HCT116 (cell line): ENCODE results near the gene NACC1. TPM values are rescaled to one million over a fixed set of nuclear protein-coding genes. Genes with fewer than 3 reads are reported as not detected.
A peak's percentile ranks its signal among the peaks of the same experiment; 100 is the strongest.

Experiments
- ATAC-seq: fragments of 200-7000 bp; cut with Tn5 transposase; 2 replicates; pipeline ENCODE4 v1.9.1; 2020; ENCODE audit warnings: mild to moderate bottlenecking, moderate library complexity
- BruUV-seq: library from RNA; stranded (reverse); fragments of 400-500 nt; replicated peaks from 2 replicates; lab custom pipeline; 2021; lab: Mats Ljungman, UMichigan
- CTCF ChIA-PET: fragments of 300-600 bp; sonication (Branson Sonifier 250); formaldehyde crosslinking; loops from one replicate; lab custom pipeline; 2021; ENCODE audit warnings: antibody characterized with exemption; lab: Charles Lee
- POLR2A ChIA-PET: fragments of 300-600, 350-600 bp; sonication (Branson Sonifier 250); formaldehyde crosslinking; loops from one replicate; lab custom pipeline; 2021; ENCODE audit warnings: antibody characterized with exemption; lab: Charles Lee
- RAD21 ChIA-PET, 2 experiments: fragments of 300-600 bp; sonication (Branson Sonifier 250); formaldehyde crosslinking; loops; one replicate each; lab custom pipeline; 2023; ENCODE audit warnings: low total read pairs in 2 of 2; ENCODE audit not compliant: uncharacterized antibody in 2 of 2, unreplicated experiment in 2 of 2, low non-redundant PET in 1 of 2; lab: Charles Lee
- DNase-seq: peaks from one replicate; pipeline ENCODE4 v3.0.0-alpha.2; 2010; ENCODE audit warnings: low read depth, low spot score
- H2AFZ ChIP-seq: fragments of 200-600 bp; shearing (Covaris generic), sonication (generic); 2 replicates; pipeline ENCODE4 v1.6.1; 2017; ENCODE audit warnings: low read depth, mixed run types, mixed read lengths, antibody characterized with exemption, low read length; ENCODE audit not compliant: poor library complexity, severe bottlenecking
- H3K27ac ChIP-seq: 2 replicates; pipeline ENCODE4 v1.5.1; 2012; ENCODE audit warnings: low read depth, low read length
- H3K27me3 ChIP-seq: fragments of 200-600 bp; sonication (generic); 2 replicates; pipeline ENCODE4 v1.6.1; 2016; ENCODE audit warnings: mixed run types, low read length, mixed read lengths; ENCODE audit not compliant: insufficient read depth
- H3K36me3 ChIP-seq, 2 experiments: fragments of 200-500 bp in 1 of 2; fragments of 200-600 bp in 1 of 2; sonication (Bioruptor generic) in 1 of 2; sonication (generic) in 1 of 2; 2 replicates each; pipeline versions ENCODE4 v1.5.1 to v1.6.1; 2014 to 2016; ENCODE audit warnings: low read length in 2 of 2, inconsistent platforms in 1 of 2, mixed read lengths in 1 of 2, mixed run types in 1 of 2; ENCODE audit not compliant: insufficient read depth in 2 of 2, control insufficient read depth in 1 of 2
- H3K4me1 ChIP-seq, 2 experiments: fragments of 200-600 bp in 1 of 2; sonication (generic) in 1 of 2; 2 replicates each; pipeline versions ENCODE4 v1.5.1 to v1.6.1; 2012 to 2017; ENCODE audit warnings: low read length in 2 of 2, inconsistent platforms in 1 of 2, mild to moderate bottlenecking in 1 of 2, mixed read lengths in 1 of 2, mixed run types in 1 of 2, moderate library complexity in 1 of 2; ENCODE audit not compliant: insufficient read depth in 2 of 2, control insufficient read depth in 1 of 2
- H3K4me2 ChIP-seq: fragments of 200-600 bp; sonication (generic); 2 replicates; pipeline ENCODE4 v1.6.1; 2017; ENCODE audit warnings: mixed run types, low read length, mixed read lengths
- H3K4me3 ChIP-seq, 2 experiments: fragments of 200-600 bp in 1 of 2; sonication (generic) in 1 of 2; replicated peaks in 1 of 2; 2 replicates each; pipeline ENCODE4 v1.5.1; 2011 to 2016; ENCODE audit warnings: low read length in 2 of 2, control low read depth in 1 of 2, low read depth in 1 of 2, mild to moderate bottlenecking in 1 of 2, mixed read lengths in 1 of 2, mixed run types in 1 of 2
- H3K79me2 ChIP-seq: fragments of 200-600 bp; sonication (generic); 2 replicates; pipeline ENCODE4 v1.6.1; 2017; ENCODE audit warnings: mild to moderate bottlenecking, mixed run types, low read length, moderate library complexity, mixed read lengths; ENCODE audit not compliant: insufficient read depth
- H3K9ac ChIP-seq: fragments of 200-600 bp; sonication (generic); 2 replicates; pipeline ENCODE4 v1.6.1; 2016; ENCODE audit warnings: low read length, mixed read lengths
- H3K9me2 ChIP-seq: fragments of 200-600 bp; sonication (generic), shearing (Covaris generic); 2 replicates; pipeline ENCODE4 v1.6.1; 2017; ENCODE audit warnings: mixed run types, mild to moderate bottlenecking, moderate library complexity; ENCODE audit not compliant: insufficient read depth
- H3K9me3 ChIP-seq, 2 experiments: fragments of 200-500 bp in 1 of 2; fragments of 200-600 bp in 1 of 2; sonication (Bioruptor generic) in 1 of 2; sonication (generic) in 1 of 2; 2 replicates each; pipeline ENCODE4 v1.6.1; 2014 to 2017; ENCODE audit warnings: low read length in 2 of 2, mixed read lengths in 2 of 2, inconsistent platforms in 1 of 2, low read depth in 1 of 2, mild to moderate bottlenecking in 1 of 2, mixed run types in 1 of 2, moderate library complexity in 1 of 2; ENCODE audit not compliant: control insufficient read depth in 1 of 2, insufficient read depth in 1 of 2
- H4K20me1 ChIP-seq: fragments of 200-600 bp; sonication (generic), shearing (Covaris generic); 2 replicates; pipeline ENCODE4 v1.6.1; 2017; ENCODE audit warnings: mixed run types, mild to moderate bottlenecking, moderate library complexity; ENCODE audit not compliant: insufficient read depth
- CEBPB ChIP-seq: IDR thresholded peaks from 2 replicates; pipeline ENCODE4 v1.6.1; 2012; ENCODE audit warnings: low read depth
- EZH2 ChIP-seq: fragments of 200-600 bp; sonication (generic); IDR thresholded peaks from 2 replicates; pipeline ENCODE4 v1.6.1; 2017; ENCODE audit warnings: antibody characterized with exemption, mixed run types
- EZH2phosphoT487 ChIP-seq: fragments of 200-600 bp; IDR thresholded peaks from 2 replicates; pipeline ENCODE4 v1.6.1; 2018; ENCODE audit warnings: antibody characterized with exemption, borderline replicate concordance
- FOSL1 ChIP-seq: IDR thresholded peaks from 2 replicates; pipeline ENCODE4 v1.6.1; 2012; ENCODE audit warnings: low read depth
- JUND ChIP-seq: IDR thresholded peaks from 2 replicates; pipeline ENCODE4 v1.6.1; 2012
- POLR2A ChIP-seq: IDR thresholded peaks from 2 replicates; pipeline ENCODE4 v1.7.0; 2011; ENCODE audit warnings: borderline replicate concordance; ENCODE audit not compliant: insufficient read depth, insufficient read length; ENCODE audit errors: extremely low read depth
- SIN3A ChIP-seq: IDR thresholded peaks from 2 replicates; pipeline ENCODE4 v1.6.1; 2012; ENCODE audit warnings: low read depth
- SRF ChIP-seq: IDR thresholded peaks from 2 replicates; pipeline ENCODE4 v1.6.1; 2012; ENCODE audit warnings: low read depth
- TCF7L2 ChIP-seq: IDR thresholded peaks from 2 replicates; pipeline ENCODE4 v1.7.0; 2011; ENCODE audit warnings: borderline replicate concordance, inconsistent platforms; ENCODE audit not compliant: insufficient read depth, insufficient read length; ENCODE audit errors: extremely low read depth
- YY1 ChIP-seq: IDR thresholded peaks from 2 replicates; pipeline ENCODE4 v1.6.1; 2011; ENCODE audit warnings: low read length, low read depth, moderate library complexity, mild to moderate bottlenecking; ENCODE audit not compliant: insufficient replicate concordance; ENCODE audit errors: extremely low read depth
- intact Hi-C: fragments of 100-400 bp; cut with micrococcal nuclease; formaldehyde crosslinking; loops from 2 replicates; pipeline ENCODE4 v1.10.0; 2022
- total RNA-seq: library from RNA; stranded (reverse); gene quantifications from one replicate; pipeline ENCODE4 v1.2.1, GENCODE V29; 2021; ENCODE audit not compliant: unreplicated experiment
- TF ChIP-seq, protein P1 (sequence below): IDR thresholded peaks from 2 replicates; pipeline ENCODE4 v1.6.1; 2012; ENCODE audit warnings: low read depth
- TF ChIP-seq, protein P2 (sequence below): IDR thresholded peaks from 2 replicates; pipeline ENCODE4 v1.6.1; 2012
- TF ChIP-seq, protein P3 (sequence below): IDR thresholded peaks from 2 replicates; pipeline ENCODE4 v1.6.1; 2011; ENCODE audit warnings: mild to moderate bottlenecking, low read length, moderate library complexity; ENCODE audit not compliant: insufficient replicate concordance; ENCODE audit errors: extremely low read depth

Gene NACC1
- total RNA-seq, 1 experiment from 2014 or later, result 181 TPM

DNA sequence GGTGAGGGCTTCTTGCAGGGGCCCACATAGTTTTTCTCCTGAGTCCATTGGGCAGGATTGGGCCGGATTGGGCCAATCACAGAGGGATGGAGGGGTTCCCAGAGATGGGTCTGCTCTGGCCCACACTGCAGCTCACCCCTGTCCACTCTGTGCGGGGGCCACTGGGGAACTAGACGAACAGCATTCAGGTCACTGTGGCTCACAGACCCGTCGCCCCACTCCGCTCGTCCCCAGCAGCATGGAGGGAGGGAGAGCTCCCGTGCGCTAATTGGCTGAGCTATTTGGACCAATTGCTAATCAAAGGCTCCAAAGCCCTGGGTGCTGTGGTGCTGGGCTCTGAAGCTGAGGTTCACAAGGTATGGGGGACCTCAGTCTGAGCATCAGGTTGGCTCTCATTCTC is 11.3 kb downstream of the NACC1 start:
- Histone ChIP-seq H3K4me2 (no peak overlapping the region), H3K79me2 (peaks cover 98% of the 10 kb centered on the region), H3K36me3 (peaks cover 1 to 14% of the 10 kb centered on the region in 2 experiments; a peak in 2 of 4 replicates), H3K4me1 (peaks cover 2 to 43% of the 10 kb centered on the region in 2 experiments; a peak in 3 of 4 replicates), H3K9me3 (no peaks in the 10 kb centered on the region), H2AFZ (no peak overlapping the region), H4K20me1 (peaks cover 9% of the 10 kb centered on the region; the same call in 1 of the 2 replicates), H3K27ac (no peak overlapping the region), H3K4me3 (no peak overlapping the region), H3K27me3 (no peaks in the 10 kb centered on the region), H3K9ac (no peak overlapping the region), H3K9me2 (no peaks in the 10 kb centered on the region)
- DNase-seq (no peak), ATAC-seq (no peak)
- ChIA-PET POLR2A (no interaction called here), CTCF (no interaction called here), RAD21 (no interaction called here)
- intact Hi-C loops, result no loop called here
- TF ChIP-seq YY1 (no peak), POLR2A (no peak), TCF7L2 (no peak), CEBPB (no peak), SIN3A (no peak), SRF (no peak), FOSL1 (no peak)
- no TSS peak for BruUV-seq

DNA sequence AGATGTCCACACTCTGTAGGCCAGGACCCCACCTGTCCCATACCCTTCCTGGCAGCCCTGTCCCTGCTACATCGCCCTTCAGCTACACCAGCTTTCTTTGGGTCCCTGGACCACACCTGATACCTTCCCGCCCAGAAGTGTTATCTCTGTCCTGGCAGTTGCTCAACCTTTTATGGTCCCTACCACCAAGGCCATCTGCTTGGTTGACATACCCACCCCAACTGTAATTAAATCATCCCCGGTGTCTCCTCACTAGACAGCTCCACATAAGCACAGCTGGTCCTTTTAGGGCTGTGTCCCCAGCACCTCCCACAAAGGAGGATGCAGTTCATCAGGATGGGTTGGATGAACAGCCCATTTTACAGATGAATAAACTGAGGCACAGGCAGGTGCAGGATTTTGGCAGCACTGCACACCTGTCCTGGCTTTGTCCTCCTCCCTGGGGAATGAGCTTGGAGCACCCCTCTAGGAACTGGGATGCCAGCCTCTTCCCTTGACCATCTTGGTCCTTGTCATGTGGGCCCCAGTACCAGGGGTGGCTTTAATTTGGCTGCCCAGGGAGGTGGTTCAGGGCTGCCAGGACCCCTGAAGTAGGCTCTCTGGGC is 12.9 kb downstream of the NACC1 start:
- Histone ChIP-seq H3K36me3 (peaks cover 0 to 24% of the 10 kb centered on the region in 2 experiments; a peak in 1 of 4 replicates), H3K9me2 (no peaks in the 10 kb centered on the region), H4K20me1 (peaks cover 9% of the 10 kb centered on the region; the same call in 1 of the 2 replicates), H3K9ac (no peak overlapping the region), H3K4me1 (peaks cover 2 to 43% of the 10 kb centered on the region in 2 experiments; a peak in 3 of 4 replicates), H3K27me3 (no peaks in the 10 kb centered on the region), H3K79me2 (peaks cover 88% of the 10 kb centered on the region), H3K4me2 (no peak overlapping the region), H3K27ac (peak overlapping the region; percentile 26; the same call in 1 of the 2 replicates), H2AFZ (no peak overlapping the region), H3K9me3 (no peaks in the 10 kb centered on the region), H3K4me3 (no peak overlapping the region)
- BruUV-seq, result no TSS peak
- ChIA-PET POLR2A (interaction anchor here (1.1 kb wide), 1 partner anchor 11 kb away, joined by 3 read pairs; no protein-coding TSS in a partner anchor), RAD21 (no interaction called here), CTCF (interaction anchor here (0.5 kb wide), 1 partner anchor 64 kb away, joined by 3 read pairs; no protein-coding TSS in a partner anchor)
- ATAC-seq (no peak), DNase-seq (no peak)
- intact Hi-C loops, result no loop called here
- TF ChIP-seq JUND, result no peak
- no peak for TF ChIP-seq EZH2phosphoT487
- TF ChIP-seq EZH2, result no peak
- TF ChIP-seq, protein P1, sequence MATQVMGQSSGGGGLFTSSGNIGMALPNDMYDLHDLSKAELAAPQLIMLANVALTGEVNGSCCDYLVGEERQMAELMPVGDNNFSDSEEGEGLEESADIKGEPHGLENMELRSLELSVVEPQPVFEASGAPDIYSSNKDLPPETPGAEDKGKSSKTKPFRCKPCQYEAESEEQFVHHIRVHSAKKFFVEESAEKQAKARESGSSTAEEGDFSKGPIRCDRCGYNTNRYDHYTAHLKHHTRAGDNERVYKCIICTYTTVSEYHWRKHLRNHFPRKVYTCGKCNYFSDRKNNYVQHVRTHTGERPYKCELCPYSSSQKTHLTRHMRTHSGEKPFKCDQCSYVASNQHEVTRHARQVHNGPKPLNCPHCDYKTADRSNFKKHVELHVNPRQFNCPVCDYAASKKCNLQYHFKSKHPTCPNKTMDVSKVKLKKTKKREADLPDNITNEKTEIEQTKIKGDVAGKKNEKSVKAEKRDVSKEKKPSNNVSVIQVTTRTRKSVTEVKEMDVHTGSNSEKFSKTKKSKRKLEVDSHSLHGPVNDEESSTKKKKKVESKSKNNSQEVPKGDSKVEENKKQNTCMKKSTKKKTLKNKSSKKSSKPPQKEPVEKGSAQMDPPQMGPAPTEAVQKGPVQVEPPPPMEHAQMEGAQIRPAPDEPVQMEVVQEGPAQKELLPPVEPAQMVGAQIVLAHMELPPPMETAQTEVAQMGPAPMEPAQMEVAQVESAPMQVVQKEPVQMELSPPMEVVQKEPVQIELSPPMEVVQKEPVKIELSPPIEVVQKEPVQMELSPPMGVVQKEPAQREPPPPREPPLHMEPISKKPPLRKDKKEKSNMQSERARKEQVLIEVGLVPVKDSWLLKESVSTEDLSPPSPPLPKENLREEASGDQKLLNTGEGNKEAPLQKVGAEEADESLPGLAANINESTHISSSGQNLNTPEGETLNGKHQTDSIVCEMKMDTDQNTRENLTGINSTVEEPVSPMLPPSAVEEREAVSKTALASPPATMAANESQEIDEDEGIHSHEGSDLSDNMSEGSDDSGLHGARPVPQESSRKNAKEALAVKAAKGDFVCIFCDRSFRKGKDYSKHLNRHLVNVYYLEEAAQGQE, result no peak
- TF ChIP-seq, protein P2, sequence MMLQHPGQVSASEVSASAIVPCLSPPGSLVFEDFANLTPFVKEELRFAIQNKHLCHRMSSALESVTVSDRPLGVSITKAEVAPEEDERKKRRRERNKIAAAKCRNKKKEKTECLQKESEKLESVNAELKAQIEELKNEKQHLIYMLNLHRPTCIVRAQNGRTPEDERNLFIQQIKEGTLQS, result no peak
- TF ChIP-seq SIN3A, result no peak
- TF ChIP-seq, protein P3, sequence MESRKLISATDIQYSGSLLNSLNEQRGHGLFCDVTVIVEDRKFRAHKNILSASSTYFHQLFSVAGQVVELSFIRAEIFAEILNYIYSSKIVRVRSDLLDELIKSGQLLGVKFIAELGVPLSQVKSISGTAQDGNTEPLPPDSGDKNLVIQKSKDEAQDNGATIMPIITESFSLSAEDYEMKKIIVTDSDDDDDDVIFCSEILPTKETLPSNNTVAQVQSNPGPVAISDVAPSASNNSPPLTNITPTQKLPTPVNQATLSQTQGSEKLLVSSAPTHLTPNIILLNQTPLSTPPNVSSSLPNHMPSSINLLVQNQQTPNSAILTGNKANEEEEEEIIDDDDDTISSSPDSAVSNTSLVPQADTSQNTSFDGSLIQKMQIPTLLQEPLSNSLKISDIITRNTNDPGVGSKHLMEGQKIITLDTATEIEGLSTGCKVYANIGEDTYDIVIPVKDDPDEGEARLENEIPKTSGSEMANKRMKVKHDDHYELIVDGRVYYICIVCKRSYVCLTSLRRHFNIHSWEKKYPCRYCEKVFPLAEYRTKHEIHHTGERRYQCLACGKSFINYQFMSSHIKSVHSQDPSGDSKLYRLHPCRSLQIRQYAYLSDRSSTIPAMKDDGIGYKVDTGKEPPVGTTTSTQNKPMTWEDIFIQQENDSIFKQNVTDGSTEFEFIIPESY, result no peak
